GM12801 (cell line): Measurements from ENCODE around the gene KNG1.

Source experiments
- CTCF ChIP-seq: IDR thresholded peaks from one replicate; pipeline ENCODE4 v1.5.1; 2011; ENCODE audit warnings: control low read depth; ENCODE audit not compliant: insufficient read length; ENCODE audit errors: extremely low read depth

KNG1 gene

GRCh38 chr3:186680869-186681268, 36.3 kb upstream of the KNG1 start:
- TF ChIP-seq CTCF = no peak

- TF ChIP-seq CTCF = no peak
Observed at GRCh38 chr3:186682812-186683211, 34.3 kb upstream of the KNG1 start.

- TF ChIP-seq CTCF = no peak
Observed at GRCh38 chr3:186683979-186684378, 33.2 kb upstream of the KNG1 start.

GRCh38 chr3:186687120-186687651, 30.0 kb upstream of the KNG1 start:
- no peak for TF ChIP-seq CTCF

- TF ChIP-seq CTCF = no peak
Observed at GRCh38 chr3:186691676-186692075, 25.5 kb upstream of the KNG1 start.

GRCh38 chr3:186693843-186694242, 23.3 kb upstream of the KNG1 start:
- TF ChIP-seq CTCF = no peak

- no peak for TF ChIP-seq CTCF
Observed at GRCh38 chr3:186694288-186695032, 22.7 kb upstream of the KNG1 start.

- TF ChIP-seq CTCF = no peak
Observed at GRCh38 chr3:186696522-186696921, 20.6 kb upstream of the KNG1 start.
